H1 (cell line): Measurements from ENCODE around the gene CNKSR2. TPM values are rescaled to one million over a fixed set of nuclear protein-coding genes. Genes with fewer than 3 reads are reported as not detected.
"Not testable (repeated sequence)": the region's sequence is repeated elsewhere in the genome, so short reads cannot be mapped to it uniquely, and the experiment has no call there.

Source experiments
- CTCF ChIA-PET: fragments of 300-600 bp; sonication (Branson Sonifier 250); formaldehyde crosslinking; loops from one replicate; lab custom pipeline; 2021; ENCODE audit not compliant: partially characterized antibody; lab: Charles Lee
- POLR2A ChIA-PET: fragments of 300-600 bp; sonication (Branson Sonifier 250); formaldehyde crosslinking; loops from one replicate; lab custom pipeline; 2021; ENCODE audit warnings: inconsistent platforms; ENCODE audit not compliant: partially characterized antibody; lab: Charles Lee
- DNase-seq, 2 experiments: peaks; one replicate each; pipeline versions ENCODE4 v3.0.0 to v3.0.0-alpha.2; 2010 to 2022; ENCODE audit warnings: low spot score in 2 of 2, low read depth in 1 of 2, mixed read lengths in 1 of 2
- FAIRE-seq: peaks from 2 replicates; lab custom pipeline; 2011; peaks lifted over from hg19 to GRCh38; lab: Jason Lieb, UNC
- H2AFZ ChIP-seq: 2 replicates; pipeline ENCODE4 v1.8.1; 2012; ENCODE audit warnings: low read length, inconsistent platforms
- H2AK5ac ChIP-seq: 2 replicates; pipeline ENCODE4 v1.6.1; 2013; ENCODE audit warnings: low read depth, low read length
- H2BK120ac ChIP-seq: replicated peaks from 2 replicates; pipeline ENCODE3; 2013; ENCODE audit warnings: low read depth, low read length, inconsistent platforms
- H2BK12ac ChIP-seq: 2 replicates; pipeline ENCODE4 v1.6.1; 2013; ENCODE audit warnings: low read depth, low read length
- H2BK15ac ChIP-seq: 2 replicates; pipeline ENCODE4 v1.6.1; 2013; ENCODE audit warnings: low read length
- H2BK20ac ChIP-seq: 2 replicates; pipeline ENCODE4 v1.6.1; 2013; ENCODE audit warnings: low read length
- H2BK5ac ChIP-seq: 2 replicates; pipeline ENCODE4 v1.6.1; 2013; ENCODE audit warnings: low read depth, low read length
- H3K14ac ChIP-seq: 2 replicates; pipeline ENCODE4 v1.6.1; 2013; ENCODE audit warnings: inconsistent platforms; ENCODE audit not compliant: insufficient read length
- H3K18ac ChIP-seq: 2 replicates; pipeline ENCODE4 v1.6.1; 2013; ENCODE audit warnings: low read length; ENCODE audit errors: extremely low read depth
- H3K23ac ChIP-seq: 2 replicates; pipeline ENCODE4 v1.6.1; 2013; ENCODE audit warnings: inconsistent platforms; ENCODE audit not compliant: insufficient read length
- H3K23me2 ChIP-seq: 2 replicates; pipeline ENCODE4 v1.6.1; 2013; ENCODE audit warnings: low read depth, low read length
- H3K27ac ChIP-seq: 2 replicates; pipeline ENCODE4 v1.6.1; 2011; ENCODE audit warnings: low read depth, low read length, inconsistent platforms
- H3K27me3 ChIP-seq, 4 experiments: replicated peaks in 1 of 4; 1 replicate in 1 of 4; 2 replicates in 3 of 4; pipeline versions ENCODE4 v1.6.1 to v1.8.1; 2011 to 2013; ENCODE audit warnings: low read length in 3 of 4, mild to moderate bottlenecking in 3 of 4, inconsistent platforms in 2 of 4, mixed read lengths in 2 of 4, moderate library complexity in 1 of 4; ENCODE audit not compliant: control insufficient read depth in 3 of 4, insufficient read depth in 3 of 4; ENCODE audit errors: extremely low read depth in 1 of 4
- H3K36me3 ChIP-seq, 4 experiments: 2 replicates each; pipeline versions ENCODE4 v1.6.1 to v1.8.1; 2011 to 2013; ENCODE audit warnings: mild to moderate bottlenecking in 4 of 4, low read length in 3 of 4, moderate library complexity in 2 of 4, control low read depth in 1 of 4, inconsistent platforms in 1 of 4; ENCODE audit not compliant: insufficient read depth in 4 of 4, control insufficient read depth in 2 of 4
- H3K4ac ChIP-seq: replicated peaks from 2 replicates; pipeline ENCODE3; 2013; ENCODE audit warnings: low read length, low read depth, mixed read lengths, inconsistent platforms; ENCODE audit not compliant: insufficient read length
- H3K4me1 ChIP-seq, 4 experiments: replicated peaks in 1 of 4; 1 replicate in 1 of 4; 2 replicates in 3 of 4; pipeline versions ENCODE4 v1.6.1 to v1.8.1; 2011 to 2013; ENCODE audit warnings: low read length in 3 of 4, inconsistent platforms in 2 of 4, mixed read lengths in 1 of 4; ENCODE audit not compliant: insufficient read depth in 4 of 4, control insufficient read depth in 3 of 4
- H3K4me2 ChIP-seq, 2 experiments: 2 replicates each; pipeline versions ENCODE4 v1.6.1 to v1.8.1; 2011 to 2013; ENCODE audit warnings: low read depth in 2 of 2, low read length in 2 of 2, control low read depth in 1 of 2, inconsistent platforms in 1 of 2, mild to moderate bottlenecking in 1 of 2; ENCODE audit not compliant: insufficient read depth in 1 of 2
- H3K4me3 ChIP-seq, 4 experiments: fragments of 200-600, 300-600 bp in 1 of 4; sonication (generic), shearing (Covaris generic), sonication (Bioruptor Twin) in 1 of 4; 2 replicates each; pipeline versions ENCODE4 v1.5.1 to v1.8.1; 2011 to 2016; ENCODE audit warnings: low read length in 4 of 4, low read depth in 3 of 4, control low read depth in 2 of 4, inconsistent platforms in 2 of 4, mild to moderate bottlenecking in 2 of 4, mixed read lengths in 1 of 4, moderate library complexity in 1 of 4; ENCODE audit not compliant: insufficient read depth in 2 of 4; ENCODE audit errors: extremely low read depth in 1 of 4
- H3K56ac ChIP-seq: replicated peaks from 2 replicates; pipeline ENCODE3; 2013; ENCODE audit warnings: low read depth, mild to moderate bottlenecking, mixed read lengths, low read length, inconsistent platforms; ENCODE audit not compliant: insufficient read length
- H3K79me1 ChIP-seq: 2 replicates; pipeline ENCODE4 v1.6.1; 2013; ENCODE audit warnings: low read depth, low read length, control low read depth
- H3K79me2 ChIP-seq, 2 experiments: 2 replicates each; pipeline versions ENCODE4 v1.6.1 to v1.8.1; 2012 to 2013; ENCODE audit warnings: low read length in 2 of 2, mild to moderate bottlenecking in 2 of 2, inconsistent platforms in 1 of 2; ENCODE audit not compliant: insufficient read depth in 2 of 2, control insufficient read depth in 1 of 2
- H3K9ac ChIP-seq, 4 experiments: replicated peaks in 1 of 4; 1 replicate in 1 of 4; 2 replicates in 3 of 4; pipeline versions ENCODE4 v1.6.1 to v1.8.1; 2011 to 2013; ENCODE audit warnings: low read depth in 3 of 4, low read length in 3 of 4, control low read depth in 2 of 4, mild to moderate bottlenecking in 2 of 4, moderate library complexity in 2 of 4, inconsistent platforms in 1 of 4; ENCODE audit errors: extremely low read depth in 1 of 4
- H3K9me3 ChIP-seq, 2 experiments: 2 replicates each; pipeline versions ENCODE4 v1.6.1 to v1.8.1; 2012 to 2013; ENCODE audit warnings: mild to moderate bottlenecking in 2 of 2, moderate library complexity in 2 of 2, control low read depth in 1 of 2, inconsistent platforms in 1 of 2, low read depth in 1 of 2, low read length in 1 of 2, mixed read lengths in 1 of 2; ENCODE audit not compliant: insufficient read depth in 2 of 2
- H4K20me1 ChIP-seq, 2 experiments: replicated peaks in 1 of 2; 2 replicates each; pipeline versions ENCODE3 to v1.8.1; 2011 to 2013; ENCODE audit warnings: inconsistent platforms in 2 of 2, low read length in 2 of 2, mild to moderate bottlenecking in 1 of 2; ENCODE audit not compliant: insufficient read depth in 2 of 2, control insufficient read depth in 1 of 2
- H4K5ac ChIP-seq: 2 replicates; pipeline ENCODE4 v1.6.1; 2013; ENCODE audit warnings: low read length, low read depth, mixed read lengths, inconsistent platforms; ENCODE audit not compliant: insufficient read length
- H4K8ac ChIP-seq: 2 replicates; pipeline ENCODE4 v1.8.0; 2013; ENCODE audit warnings: mild to moderate bottlenecking, moderate library complexity, low read length, inconsistent platforms; ENCODE audit not compliant: insufficient read depth; ENCODE audit errors: extremely low read depth
- H4K91ac ChIP-seq: replicated peaks from 2 replicates; pipeline ENCODE3; 2013; ENCODE audit warnings: low read length, mixed read lengths, inconsistent platforms; ENCODE audit not compliant: insufficient read length
- WGBS, 2 experiments: shearing (Covaris generic) in 1 of 2; methylation state at CpG; one replicate each; pipeline versions ENCODE4 v1.1.6 to v1.1.7; 2013 to 2015; ENCODE audit warnings: low lambda C conversion rate in 2 of 2, mixed read lengths in 2 of 2, inconsistent platforms in 1 of 2, low coverage in 1 of 2, missing lambda C conversion rate in 1 of 2; ENCODE audit not compliant: insufficient replicate concordance in 2 of 2, insufficient coverage in 1 of 2, insufficient read length in 1 of 2; ENCODE audit errors: extremely low coverage in 1 of 2, missing lambda C conversion rate in 1 of 2; 5-methylcytosine and 5-hydroxymethylcytosine counted together
- polyA plus RNA-seq, 7 experiments: library from polyadenylated mRNA; depleted of rRNA in 3 of 7; stranded (reverse) in 5 of 7; unstranded in 2 of 7; fragments of >200 nt in 5 of 7; fragments of 200-250 nt in 2 of 7; gene quantifications; 1 replicate in 5 of 7; 2 replicates in 1 of 7; 4 replicates in 1 of 7; pipeline versions ENCODE4 v1.2.1 to v1.2.3, GENCODE V29; 2011 to 2013; ENCODE audit warnings: missing spikeins in 2 of 7, mixed read lengths in 2 of 7
- total RNA-seq: library from RNA; stranded (reverse); fragmentation: NEBNext Ultra II Directional; extraction: Animal tissue kit (Norgen Biotek cat#: 25700); gene quantifications from 2 replicates; pipeline ENCODE4 v1.2.1, GENCODE V29; 2021

The CNKSR2 gene
- total and polyA plus RNA-seq, 2 of the 8 experiments (the other 6 are each of a cell fraction or from before 2014, with no cell fraction given) = 5.5 to 16.3 TPM

DNA sequence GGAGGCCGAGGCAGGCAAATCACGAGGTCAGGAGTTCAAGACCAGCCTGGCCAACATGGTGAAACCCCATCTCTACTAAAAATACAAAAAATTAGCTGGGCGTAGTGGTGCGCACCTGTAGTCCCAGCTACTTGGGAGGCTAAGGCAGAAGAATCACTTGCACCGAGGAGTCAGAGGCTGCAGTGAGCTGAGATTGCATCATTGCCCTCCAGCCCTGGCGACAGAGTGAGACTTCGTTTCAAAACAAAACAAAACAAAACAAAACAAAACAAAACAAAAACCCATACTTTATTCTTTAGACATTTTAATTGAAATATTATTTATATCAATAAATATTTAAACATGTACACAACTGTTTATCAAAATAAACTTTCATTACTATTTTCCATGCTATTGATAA is 109.8 kb downstream of the CNKSR2 start:
- FAIRE-seq, H4K8ac ChIP-seq, H2BK5ac ChIP-seq, H4K91ac ChIP-seq, H3K27me3 ChIP-seq, H3K14ac ChIP-seq, H3K23me2 ChIP-seq, H4K5ac ChIP-seq, H3K4me2 ChIP-seq, H3K79me1 ChIP-seq, DNase-seq, H3K4me1 ChIP-seq, H2BK12ac ChIP-seq, H3K18ac ChIP-seq, H2BK120ac ChIP-seq, H2BK15ac ChIP-seq, H2AK5ac ChIP-seq, H3K4me3 ChIP-seq, H3K9ac ChIP-seq, H2AFZ ChIP-seq, H2BK20ac ChIP-seq, H3K36me3 ChIP-seq, CTCF ChIA-PET, H3K27ac ChIP-seq, POLR2A ChIA-PET, H3K23ac ChIP-seq, H3K56ac ChIP-seq, H3K4ac ChIP-seq, H3K9me3 ChIP-seq, H3K79me2 ChIP-seq, H4K20me1 ChIP-seq: not testable (repeated sequence)
- WGBS, 2 experiments = 94% methylated on average over 7 of the region's 7 CpGs; no CpG with 5 or more reads in 1 of the 2 experiments
